AG09319 (cell line): ENCODE data around the gene BCKDK.

ENCODE experiments used
- DNase-seq: peaks from one replicate; pipeline ENCODE4 v3.0.0-alpha.2; 2010; ENCODE audit warnings: low read depth; ENCODE audit errors: extremely low read depth
- TF ChIP-seq, protein P1 (sequence below): IDR thresholded peaks from 2 replicates; pipeline ENCODE4 v1.5.1; 2011; ENCODE audit warnings: low read depth, mild to moderate bottlenecking, inconsistent platforms, low read length, moderate library complexity

The BCKDK gene

DNA sequence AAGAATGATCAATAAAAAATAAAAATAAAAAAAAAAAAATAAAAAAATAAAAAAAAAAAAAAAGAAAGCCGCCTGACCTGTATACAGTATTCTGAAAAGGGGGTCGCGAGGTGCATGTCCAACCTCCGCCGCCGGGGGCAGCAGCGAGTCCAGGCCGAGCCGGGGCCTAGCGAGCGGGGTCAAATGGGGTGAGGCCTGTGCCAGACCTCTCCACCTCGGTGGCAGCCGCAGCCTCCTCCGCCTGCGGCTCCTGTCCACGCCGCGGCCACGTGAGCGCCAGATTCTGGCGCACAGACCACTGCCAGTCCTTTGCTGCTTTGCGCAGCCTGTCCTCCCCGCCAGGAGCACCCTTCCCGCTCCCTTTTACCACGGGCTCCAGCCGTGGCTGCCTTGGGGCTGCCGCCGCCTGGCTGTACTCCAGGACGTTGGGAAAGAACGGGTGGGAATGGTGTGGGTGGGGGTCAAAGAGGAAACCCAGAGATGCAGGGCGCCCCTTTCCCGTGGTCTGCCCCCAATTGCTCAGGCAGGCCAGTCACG lies 2.4 kb upstream of the BCKDK start:
- TF ChIP-seq, protein P1, sequence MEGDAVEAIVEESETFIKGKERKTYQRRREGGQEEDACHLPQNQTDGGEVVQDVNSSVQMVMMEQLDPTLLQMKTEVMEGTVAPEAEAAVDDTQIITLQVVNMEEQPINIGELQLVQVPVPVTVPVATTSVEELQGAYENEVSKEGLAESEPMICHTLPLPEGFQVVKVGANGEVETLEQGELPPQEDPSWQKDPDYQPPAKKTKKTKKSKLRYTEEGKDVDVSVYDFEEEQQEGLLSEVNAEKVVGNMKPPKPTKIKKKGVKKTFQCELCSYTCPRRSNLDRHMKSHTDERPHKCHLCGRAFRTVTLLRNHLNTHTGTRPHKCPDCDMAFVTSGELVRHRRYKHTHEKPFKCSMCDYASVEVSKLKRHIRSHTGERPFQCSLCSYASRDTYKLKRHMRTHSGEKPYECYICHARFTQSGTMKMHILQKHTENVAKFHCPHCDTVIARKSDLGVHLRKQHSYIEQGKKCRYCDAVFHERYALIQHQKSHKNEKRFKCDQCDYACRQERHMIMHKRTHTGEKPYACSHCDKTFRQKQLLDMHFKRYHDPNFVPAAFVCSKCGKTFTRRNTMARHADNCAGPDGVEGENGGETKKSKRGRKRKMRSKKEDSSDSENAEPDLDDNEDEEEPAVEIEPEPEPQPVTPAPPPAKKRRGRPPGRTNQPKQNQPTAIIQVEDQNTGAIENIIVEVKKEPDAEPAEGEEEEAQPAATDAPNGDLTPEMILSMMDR = peak; percentile 77
- DNase-seq = peak; percentile 27

DNA sequence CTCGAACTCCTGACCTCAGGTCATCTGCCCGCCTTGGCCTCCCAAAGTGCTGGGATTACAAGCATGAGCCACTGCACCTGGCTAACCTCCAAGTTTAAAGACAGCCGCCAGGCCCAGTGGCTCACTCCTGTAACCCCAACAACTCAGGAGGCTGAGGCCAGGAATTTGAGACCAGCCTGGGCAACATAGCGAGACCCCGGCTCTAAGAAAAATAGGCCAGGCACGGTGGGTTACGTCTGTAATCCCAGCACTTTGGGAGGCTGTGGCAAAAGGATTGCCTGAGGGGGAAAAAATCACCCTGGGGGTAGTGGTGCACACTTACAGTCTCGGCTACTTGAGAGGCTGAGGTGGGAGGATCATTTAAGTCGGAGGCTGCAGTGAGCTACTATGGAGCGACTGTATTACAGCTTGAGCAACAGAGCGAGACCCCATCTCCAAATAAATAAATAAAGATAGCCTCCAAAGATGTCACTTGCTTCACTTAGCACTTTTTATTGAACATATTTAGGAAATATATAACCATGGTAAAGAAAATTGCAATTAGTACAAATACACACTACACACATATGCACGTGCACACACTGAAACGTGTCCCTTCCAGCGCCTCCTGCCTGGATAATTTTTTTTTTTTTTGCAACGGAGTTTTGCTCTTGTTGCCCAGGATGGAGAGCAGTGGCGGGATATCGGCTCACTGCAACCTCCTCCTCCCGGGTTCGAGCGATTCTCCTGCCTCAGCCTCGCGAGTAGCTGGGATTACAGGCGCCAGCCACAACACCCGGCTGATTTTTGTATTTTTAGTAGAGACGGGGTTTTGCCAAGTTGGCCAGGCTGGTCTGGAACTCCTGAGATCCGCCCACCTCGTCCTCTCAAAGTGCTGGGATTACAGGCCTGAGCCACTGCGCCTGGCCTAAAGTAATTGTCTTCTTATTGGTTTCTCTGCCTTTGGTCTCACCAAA lies 1.4 kb upstream of the BCKDK start:
- TF ChIP-seq, protein P1 = no peak

DNA sequence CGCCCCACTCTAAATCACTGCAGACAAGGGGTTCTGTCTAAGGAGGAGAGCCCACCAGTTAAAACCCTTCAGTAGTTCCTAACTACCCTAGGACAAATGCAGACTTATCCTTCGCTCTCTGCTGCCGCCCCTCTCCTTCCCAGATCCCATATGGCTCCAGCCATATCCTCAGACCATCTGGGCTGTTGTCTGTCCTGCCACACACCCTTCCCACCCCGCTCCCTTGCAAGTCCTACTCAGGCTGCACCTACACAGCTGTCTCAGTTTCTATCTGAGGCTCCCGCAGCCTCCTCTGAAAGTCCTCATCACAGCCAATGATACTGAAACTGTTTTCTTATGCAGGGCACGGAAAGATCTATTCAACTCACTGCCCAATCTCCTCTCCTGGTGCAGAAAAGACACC lies 720 bp upstream of the BCKDK start:
- TF ChIP-seq, protein P1 = no peak
- no peak for DNase-seq

More for the DNA sequence above, 1.4 kb upstream of the BCKDK start:
- no peak for DNase-seq

DNA sequence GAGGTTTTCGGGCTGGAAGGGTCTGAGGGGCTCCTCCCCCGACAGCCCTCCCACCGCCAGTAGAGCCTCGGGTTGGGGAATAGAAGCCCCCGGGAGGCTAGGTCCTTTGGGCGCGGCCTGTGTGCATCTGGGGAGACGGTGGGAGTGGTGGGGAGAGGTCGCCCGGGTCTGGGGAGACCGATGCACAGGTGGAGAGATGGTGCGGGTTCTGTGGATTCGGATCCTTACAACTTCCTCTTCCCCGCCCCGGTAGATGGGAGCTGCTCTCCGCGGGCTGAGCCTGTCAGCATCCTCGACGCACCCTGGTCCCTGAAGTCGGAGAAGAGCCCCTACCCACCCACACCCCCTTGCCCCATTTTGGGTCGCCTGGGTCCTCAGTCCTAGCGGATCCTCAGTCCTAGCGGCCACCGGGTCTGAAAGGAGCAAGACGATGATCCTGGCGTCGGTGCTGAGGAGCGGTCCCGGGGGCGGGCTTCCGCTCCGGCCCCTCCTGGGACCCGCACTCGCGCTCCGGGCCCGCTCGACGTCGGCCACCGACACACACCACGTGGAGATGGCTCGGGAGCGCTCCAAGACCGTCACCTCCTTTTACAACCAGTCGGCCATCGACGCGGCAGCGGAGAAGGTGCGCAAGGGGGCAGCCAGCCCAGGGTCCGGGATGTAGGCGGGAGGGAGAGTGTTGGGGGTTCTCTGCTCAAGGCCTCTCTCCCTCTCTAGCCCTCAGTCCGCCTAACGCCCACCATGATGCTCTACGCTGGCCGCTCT lies 790 bp downstream of the BCKDK start:
- DNase-seq = no peak
- TF ChIP-seq, protein P1 = no peak

DNA sequence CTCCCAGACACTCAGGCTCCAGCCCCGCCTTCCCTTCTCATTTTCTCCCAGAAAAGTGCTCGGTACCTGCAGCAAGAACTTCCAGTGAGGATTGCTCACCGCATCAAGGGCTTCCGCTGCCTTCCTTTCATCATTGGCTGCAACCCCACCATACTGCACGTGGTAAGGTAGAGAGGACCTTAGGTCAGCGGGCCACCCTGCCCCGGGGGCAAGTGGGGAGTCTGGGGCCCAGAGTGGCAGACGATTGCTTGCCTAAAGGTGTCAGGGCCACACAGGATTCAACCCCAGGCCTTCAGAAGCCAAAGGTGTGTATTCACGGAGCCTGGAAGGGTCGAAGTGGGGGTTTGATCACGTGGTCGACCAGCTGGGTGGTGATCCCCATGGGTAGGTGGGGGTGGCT lies 1.4 kb downstream of the BCKDK start:
- DNase-seq = no peak
- TF ChIP-seq, protein P1 = no peak

DNA sequence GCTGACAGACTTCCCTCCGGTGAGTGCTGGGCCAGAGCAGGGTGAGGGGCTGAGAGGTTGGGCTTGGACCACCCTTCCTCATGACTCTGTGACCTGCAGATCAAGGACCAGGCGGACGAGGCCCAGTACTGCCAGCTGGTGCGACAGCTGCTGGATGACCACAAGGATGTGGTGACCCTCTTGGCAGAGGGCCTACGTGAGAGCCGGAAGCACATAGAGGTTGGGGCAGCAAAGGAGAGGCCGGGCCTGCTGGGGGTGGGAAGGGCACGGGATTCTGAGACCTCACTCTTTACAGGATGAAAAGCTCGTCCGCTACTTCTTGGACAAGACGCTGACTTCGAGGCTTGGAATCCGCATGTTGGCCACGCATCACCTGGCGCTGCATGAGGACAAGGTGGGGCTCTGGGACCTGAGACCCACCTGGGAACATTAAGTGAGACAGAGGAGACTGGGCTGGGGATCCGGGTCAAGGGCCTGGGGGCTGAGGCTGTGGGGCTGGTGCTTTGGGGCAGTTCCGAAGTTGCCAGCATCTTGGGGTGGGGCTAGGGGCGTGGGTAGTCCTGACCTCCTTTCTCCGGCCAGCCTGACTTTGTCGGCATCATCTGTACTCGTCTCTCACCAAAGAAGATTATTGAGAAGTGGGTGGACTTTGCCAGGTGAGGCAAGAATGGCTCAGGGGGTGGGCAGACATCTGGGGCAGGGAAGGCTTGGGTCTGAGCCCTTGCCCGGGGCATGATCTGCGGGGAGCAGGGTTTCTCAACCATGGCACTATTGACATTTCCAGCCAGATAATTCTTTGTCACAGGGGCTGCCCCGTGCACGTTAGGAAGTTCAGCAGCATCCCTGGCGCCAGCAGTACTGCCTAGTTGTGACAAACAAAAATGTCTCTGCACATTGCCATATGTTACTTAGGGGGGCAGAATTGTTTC lies 2.2 kb downstream of the BCKDK start:
- TF ChIP-seq, protein P1 = no peak
- no peak for DNase-seq
